NCI-H2107 treated with DMSO at 0.1 percent for 48 hours (cell line): ENCODE results near the gene FCGR3A.
A peak's percentile ranks its signal among the peaks of the same experiment; 100 is the strongest.

Experiments
- DNase-seq: peaks from one replicate; lab custom pipeline; 2025; ENCODE audit not compliant: unreplicated experiment; lab: John Stamatoyannopoulos, UW

Gene FCGR3A

GRCh38 chr1:161505686-161506085 is 43.9 kb downstream of the FCGR3A start:
- no peak for DNase-seq

- no peak for DNase-seq
These were observed 46.2 kb downstream of the FCGR3A start for GRCh38 chr1:161503394-161503748.

- no peak for DNase-seq
These were observed 46.8 kb downstream of the FCGR3A start for GRCh38 chr1:161502641-161503393.

- peak; percentile 79 for DNase-seq
These were observed 47.4 kb downstream of the FCGR3A start for GRCh38 chr1:161502181-161502580.

- DNase-seq: no peak
These were observed 48.4 kb downstream of the FCGR3A start for GRCh38 chr1:161501234-161501633.

- DNase-seq: no peak
These were observed 50.2 kb downstream of the FCGR3A start for GRCh38 chr1:161499099-161500039.

- no peak for DNase-seq
These were observed 51.0 kb downstream of the FCGR3A start for GRCh38 chr1:161498646-161499045.

GRCh38 chr1:161497961-161498360 is 51.7 kb downstream of the FCGR3A start:
- DNase-seq: no peak

- DNase-seq: no peak
These were observed 54.1 kb downstream of the FCGR3A start for GRCh38 chr1:161495490-161495889.

GRCh38 chr1:161494091-161494735 is 55.4 kb downstream of the FCGR3A start:
- no peak for DNase-seq

- no peak for DNase-seq
These were observed 56.8 kb downstream of the FCGR3A start for GRCh38 chr1:161492827-161493226.
